OCI-M1 (cell line): ENCODE measurements around the gene SORCS2.

Source experiments
- DNase-seq: peaks from one replicate; lab custom pipeline; 2025; lab: John Stamatoyannopoulos, UW

The SORCS2 gene

GRCh38 chr4:7734651-7735260 is 542.4 kb downstream of the SORCS2 start:
- DNase-seq = no peak

- no peak for DNase-seq
Observed at GRCh38 chr4:7735395-7735794, 543.1 kb downstream of the SORCS2 start.

DNA sequence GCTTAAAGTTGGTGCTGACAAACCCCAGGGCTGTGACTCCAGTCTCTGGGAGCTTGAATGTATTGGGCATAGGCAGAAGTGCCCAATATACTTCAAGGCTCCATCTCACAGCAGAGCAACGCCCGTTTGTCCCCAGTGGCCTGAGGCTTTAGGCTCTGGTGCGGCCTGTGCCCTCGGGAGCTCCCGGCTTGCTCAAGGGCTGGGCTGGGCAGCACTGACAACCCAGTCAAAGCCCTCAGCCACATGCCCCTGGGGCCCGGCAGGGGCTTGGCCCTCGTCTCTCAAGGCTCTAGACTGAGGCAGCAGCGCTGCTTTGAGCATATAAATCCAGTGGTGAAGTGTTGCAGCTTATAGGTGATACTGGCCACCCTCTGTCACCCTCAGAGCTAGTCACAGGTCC is 543.6 kb downstream of the SORCS2 start:
- no peak for DNase-seq

GRCh38 chr4:7736436-7737267 is 544.3 kb downstream of the SORCS2 start:
- DNase-seq = no peak

DNA sequence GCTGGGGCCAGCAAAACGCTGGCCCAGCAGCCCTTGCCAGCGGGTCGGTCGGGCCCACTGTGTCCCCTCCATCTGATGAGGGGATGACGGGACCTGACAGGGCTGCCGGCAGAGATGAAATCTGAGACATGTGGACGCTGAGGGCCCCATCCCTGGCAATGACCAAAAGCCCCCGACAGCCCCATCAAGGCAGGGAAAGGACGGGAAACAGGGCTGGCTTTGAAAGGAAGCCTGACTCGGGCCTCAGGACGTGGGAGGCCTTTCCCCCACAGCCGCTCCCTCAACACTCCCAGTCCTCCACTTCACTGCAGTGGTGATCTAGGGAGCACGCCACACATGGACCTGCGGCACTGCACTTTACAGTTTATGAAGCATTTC is 544.9 kb downstream of the SORCS2 start:
- DNase-seq = no peak

DNA sequence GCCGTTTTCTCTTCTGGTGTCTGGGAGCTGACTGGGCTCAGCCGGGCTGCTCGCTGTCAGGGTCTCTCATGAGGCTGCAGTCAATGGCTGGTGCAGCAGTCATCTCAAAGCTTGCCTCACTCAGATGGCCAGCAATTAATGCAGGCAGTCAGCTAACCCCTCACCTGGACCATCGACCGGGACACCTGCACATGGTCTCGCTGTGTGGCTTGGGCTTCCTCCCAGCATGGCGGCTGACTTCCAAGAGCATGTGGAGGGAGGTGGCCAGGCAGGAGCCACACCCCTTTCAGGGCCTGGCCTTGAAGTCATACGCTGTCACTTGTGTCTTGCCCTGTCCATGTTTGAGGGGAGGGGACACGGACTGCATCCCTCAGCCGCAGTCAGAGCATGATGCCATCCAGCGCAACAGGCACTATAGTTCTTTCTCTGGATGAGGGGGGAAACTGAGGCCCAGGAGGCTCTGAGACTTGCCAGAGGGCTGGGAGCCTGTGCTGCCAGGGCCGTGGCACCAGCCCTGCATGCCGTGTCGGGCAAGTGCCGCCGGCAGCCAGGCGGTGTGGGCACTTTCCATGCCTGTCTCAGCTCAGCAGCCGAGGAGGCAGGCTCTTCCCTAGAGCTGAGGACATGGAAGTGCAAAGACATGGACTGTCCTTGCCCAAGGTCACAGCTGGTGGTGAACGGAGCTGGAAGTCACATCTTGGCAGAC is 545.6 kb downstream of the SORCS2 start:
- no peak for DNase-seq

DNA sequence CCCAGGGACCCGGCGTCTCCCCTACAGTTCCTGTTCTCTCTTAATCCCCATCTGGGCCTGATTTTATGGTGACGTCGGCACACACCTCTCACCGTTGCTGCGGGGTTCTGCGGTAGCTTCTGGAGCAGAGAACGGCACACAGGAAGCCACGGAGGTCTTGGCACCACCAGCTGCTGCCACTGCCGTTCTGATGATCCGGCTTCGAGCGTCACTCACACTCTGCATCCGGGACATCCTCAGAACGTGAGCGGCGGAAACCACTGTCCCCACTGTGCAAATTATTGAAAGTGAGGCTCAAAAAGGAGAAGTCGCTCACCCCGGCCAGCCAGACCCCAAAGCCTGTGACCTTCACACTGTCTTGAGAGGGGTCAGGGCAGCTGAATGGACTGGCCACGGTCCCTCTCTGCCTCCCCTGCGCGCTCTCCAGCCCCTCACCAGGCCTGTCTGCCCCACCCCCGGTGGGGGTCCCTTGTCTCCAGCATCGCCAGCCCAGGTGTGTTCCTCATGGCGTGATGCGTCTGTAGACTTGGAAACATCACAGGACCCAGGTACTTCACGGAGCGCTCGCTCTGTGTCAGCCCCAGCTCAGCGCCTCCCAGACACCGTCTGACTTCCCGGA is 546.2 kb downstream of the SORCS2 start:
- no peak for DNase-seq

GRCh38 chr4:7739077-7739917 is 547.0 kb downstream of the SORCS2 start:
- DNase-seq = no peak

DNA sequence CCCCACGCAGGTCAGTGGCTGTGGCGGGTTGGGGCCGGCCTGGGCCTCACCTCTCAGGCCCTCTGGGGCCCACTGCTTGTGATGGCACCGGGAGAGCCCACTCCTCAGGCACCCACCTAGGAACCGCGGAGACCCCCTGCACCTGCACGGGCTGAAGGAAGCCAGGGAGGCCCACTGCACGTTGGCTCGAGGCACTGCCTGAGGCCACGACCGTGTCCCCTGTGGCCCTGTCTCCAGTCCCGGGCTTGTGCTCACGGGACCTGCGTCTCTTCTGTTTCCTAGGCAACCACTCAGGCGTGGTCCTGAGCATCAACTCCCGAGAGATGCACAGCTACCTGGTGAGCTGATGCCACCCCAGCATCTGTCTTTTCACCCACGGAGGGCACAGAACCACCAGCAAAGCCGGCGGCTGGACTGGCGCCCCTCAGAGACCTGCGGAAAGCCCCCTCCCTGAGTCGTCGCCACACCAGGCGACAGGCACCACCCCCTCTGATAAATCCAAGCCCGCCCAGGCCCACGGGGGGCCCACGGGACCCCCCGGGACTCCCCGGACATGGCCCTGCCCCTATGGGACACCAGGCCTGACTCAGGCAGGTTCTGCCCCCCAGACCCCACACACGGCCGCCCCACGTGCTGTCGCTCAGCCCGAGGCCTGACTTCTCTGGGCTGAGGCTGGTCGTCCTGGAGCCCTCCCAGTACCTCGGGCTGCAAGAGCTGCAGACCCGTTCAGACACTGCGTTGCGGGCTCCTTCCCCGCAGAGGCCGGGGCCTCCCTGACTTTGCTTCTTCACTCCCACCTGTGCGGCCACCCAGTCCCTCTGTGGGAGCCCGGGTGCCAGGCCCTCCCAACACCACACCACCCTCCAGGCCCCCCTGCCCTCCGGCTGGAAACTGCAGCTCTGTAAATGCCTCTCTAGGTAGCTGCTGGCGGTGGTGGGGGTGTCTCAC is 547.9 kb downstream of the SORCS2 start:
- no peak for DNase-seq

DNA sequence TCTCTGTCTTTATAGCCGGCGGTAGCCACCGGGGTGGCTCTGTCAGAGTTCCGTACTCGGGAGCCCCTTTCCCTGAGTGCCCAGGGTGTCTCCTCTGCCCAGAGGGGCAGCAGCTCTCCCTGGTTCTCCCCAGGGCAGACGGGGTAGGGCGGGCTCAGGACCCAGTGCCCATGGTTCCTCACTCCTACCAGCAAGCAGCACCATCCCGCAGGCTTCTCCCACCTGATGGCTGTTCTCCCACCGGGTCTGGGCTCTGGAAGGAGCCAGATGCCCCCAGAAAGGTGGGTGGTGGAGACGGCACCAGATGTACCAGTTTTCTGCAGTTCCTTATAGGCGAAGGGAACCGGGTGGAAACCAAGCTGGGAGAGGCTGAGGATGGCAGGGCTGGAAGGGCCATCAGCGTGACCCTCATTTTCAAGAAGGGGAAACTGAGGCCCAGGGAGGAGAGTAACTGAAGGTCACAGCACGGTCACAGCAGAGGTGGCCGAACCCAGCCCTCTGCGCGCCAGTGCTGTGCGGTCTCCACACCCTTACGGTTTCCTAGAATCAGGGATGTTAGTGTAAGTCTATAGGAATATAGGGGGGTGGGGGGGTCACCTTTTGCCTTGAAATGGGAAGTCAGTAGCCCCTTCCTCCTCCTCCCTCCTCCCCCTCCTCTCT is 548.7 kb downstream of the SORCS2 start:
- no peak for DNase-seq

DNA sequence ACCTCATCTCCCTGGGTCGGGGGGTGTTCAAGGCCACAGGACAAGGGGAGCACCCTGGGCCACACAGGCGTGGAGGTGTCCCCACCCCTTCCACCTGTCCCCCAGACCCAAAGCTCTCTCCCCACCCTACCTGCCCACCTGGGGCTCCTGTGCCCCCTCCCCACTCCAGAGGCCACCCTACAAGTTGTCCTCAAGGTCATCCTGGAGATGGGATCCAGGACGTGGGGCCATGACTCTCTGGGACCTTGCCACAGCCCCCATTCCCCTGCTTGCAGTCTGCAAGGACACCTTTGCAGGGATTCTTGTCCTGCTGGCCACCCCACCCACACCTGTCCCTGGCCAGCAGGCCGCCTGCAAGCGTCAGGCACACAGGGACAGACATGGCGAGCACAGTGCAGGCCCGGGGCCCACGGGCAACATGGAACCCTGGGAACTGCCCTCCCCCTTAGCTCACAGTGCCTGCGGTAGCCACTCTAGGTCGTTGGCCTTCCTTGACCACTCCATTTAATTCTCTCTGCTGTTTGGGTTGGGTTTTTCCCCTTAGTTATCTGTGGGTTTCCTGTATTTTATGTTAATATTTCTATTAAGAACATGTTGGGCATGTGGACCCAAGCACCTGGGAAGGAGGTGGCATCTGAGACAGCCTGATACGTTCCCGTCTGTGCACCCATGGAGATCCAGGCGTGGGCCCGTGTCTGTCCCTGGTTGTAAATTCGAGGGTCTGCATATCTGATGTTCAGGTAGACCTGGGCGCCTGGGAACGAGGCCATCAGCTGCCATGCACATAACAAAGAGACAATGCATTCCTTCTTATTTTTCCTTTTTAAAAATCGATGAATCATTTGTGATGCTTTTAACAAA is 549.8 kb downstream of the SORCS2 start:
- no peak for DNase-seq

GRCh38 chr4:7742807-7743280 is 550.5 kb downstream of the SORCS2 start:
- no peak for DNase-seq

DNA sequence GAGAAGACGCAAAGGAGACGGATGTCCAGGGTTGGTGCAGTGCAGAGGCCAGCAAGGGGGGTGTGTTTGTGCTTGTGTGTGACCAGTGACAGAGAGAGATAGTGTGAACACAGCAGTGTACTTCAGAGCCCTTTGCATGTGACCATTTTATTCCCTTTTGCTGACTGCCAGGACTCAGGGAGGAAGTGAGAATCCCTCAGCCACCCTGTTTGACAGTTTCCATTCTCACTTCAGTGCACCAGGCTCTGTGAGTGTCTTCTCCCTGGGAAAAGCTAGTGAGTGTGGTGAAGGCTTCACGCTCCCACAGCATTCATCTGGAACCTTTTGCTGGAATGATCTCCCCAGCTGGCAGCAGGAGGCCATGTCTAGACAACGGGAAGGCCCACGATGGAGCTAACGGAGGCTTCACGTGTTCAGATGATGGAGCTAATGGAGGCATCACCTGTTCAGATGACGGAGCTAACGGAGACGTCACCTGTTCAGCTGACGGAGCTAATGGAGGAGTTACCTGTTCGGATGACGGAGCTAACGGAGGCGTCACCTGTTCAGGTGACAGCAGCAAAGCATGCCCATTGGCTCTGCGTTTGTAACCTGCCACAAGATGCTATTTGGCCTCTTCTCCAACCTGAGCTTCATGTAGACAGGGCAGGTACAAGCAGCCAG is 551.9 kb downstream of the SORCS2 start:
- DNase-seq = no peak

DNA sequence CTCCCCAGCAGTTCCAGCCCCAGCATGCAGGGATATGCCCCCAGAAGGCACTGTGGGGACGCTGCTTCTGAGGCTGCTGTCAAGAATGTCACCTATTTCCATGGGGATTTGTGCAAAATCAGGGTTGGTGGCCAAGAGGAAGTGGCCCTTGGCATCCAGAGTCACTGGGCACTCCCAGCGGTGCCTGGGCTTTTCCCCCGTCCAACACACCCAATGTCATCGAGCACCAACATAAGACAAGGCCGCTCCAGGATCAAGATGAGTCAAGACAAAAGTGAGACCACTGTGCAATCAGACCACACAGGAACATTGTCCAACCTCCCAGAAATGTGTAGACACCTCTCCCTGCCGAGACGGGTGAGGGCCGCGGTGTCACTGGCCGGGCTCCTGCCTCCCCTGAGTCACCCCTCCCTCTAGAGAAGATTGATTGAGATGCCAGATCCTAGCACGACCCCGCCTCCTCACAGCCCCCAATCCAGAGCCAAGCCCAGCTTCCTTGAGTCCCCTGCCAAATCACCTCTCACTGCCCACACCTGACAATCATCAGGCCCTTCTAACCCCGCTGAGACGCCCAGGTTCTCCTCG is 553.1 kb downstream of the SORCS2 start:
- no peak for DNase-seq

DNA sequence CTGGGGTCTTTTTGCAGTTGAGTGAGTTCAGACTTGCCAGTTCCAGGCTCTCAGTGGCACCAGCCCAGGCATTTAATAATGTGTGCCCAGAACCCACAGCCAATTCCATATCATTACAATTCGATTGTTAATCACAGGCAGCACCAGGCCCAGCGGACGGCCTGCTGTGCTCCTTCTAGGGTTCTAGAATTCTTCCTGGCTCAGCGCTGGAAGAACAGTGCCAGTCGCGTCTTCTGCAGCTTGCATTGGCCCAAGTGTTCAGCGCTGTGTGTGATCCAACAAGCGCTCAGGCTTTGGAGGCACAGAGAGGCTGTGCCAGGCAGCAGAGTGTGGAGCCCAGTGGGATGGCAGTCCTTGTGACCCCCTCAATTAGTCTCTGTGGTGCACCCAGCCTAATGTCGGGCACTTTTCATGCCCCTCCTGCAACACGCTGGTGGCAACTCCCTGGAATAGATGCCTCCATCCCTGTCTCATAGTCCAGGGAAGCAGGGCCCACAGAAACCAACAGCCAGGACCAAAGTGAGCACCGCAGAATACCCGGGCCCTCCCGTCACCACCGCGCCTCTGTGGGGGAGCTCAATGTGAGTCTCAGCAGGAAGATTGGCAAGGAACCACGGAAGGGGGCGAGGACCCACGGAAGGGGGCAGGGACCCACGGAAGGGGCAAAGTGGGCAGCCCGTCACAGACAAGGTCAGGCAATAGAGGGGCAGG is 554.2 kb downstream of the SORCS2 start:
- DNase-seq = no peak

DNA sequence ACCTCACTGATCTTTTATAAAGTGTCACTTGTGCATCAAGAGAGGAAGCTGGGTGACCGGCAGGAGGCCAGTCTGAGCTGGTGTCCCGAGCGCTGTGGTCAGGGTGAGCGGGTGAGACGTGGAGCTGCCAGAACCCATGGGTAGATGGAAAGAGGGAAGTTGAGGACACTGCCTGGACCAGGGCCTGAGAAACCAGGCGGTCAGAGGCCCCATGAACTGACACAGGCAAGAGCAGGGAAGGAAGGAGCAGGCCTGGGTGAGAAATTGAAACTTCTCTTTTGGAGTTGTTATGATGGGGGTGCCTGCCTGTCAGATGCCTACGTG is 554.7 kb downstream of the SORCS2 start:
- no peak for DNase-seq

DNA sequence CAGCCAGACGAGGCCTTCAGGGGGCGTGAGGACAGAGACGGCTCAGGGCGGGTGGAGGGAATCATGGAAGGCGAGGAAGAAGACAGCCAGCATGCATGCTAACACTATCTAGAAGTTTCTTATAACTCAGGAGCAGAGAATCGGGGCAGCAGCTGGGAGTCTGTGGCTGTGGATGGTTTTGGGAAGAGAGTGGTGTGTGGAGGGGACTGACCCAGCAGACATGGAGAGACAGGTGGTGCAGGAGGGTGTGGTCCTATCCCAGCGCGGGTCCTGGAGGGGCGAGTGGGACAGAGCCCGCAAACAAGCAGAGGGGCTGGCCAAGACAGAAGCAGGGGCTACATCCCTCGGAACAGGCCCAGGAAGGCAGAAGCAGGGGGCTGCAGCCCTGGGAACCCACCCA is 555.2 kb downstream of the SORCS2 start:
- DNase-seq = no peak

DNA sequence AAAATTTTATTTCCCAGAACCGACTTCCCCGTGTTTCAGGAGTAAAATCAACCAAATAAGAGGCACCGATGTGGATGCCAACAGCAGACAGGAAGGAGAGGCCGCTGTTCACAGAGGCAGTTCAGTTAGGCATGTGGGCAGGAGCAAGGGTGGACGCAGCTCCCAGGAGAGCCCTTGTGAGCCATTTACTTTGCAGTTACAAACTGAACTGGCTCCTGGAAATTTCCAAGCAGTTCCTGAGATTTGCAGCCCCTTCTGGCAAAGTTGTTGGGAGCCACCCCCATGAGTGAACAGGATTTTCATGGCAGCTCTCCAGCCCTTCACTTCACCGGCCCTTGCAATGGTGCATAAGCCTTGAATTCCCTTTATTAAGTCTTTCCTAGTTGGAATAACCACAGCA is 558.2 kb downstream of the SORCS2 start:
- DNase-seq = no peak
